ENCODE results near the gene TNFRSF4.

DNA sequence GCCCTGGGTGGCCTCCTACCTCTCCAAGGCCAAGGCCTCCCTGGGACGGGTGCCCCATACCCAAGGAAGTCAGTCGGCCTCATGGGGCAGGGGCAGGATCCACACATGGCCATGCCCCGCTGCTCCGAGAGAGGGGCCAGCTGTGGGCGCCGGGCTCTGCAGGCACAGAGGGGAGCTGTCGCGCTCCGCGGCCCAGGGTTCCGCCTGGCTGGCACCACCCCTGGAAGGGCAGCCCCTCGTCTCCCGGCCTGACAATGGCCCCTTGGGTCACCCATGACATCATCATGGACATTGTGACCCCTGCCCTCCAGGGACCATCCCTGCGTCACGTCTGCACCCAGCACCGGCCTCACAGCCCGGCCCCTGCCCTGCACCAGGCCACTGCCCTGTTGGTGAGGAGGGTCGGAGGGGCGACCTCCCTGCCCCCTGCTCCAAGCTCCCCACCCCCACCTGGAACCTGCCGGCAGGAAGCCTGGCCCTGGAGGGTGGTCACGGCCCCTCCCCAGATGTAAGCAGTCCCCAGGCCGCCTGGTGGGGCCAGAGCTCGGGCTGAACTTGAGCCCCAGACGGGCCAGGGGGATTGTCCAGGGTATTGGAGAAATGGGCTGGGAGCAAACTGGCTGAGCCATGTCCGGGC lies 34.5 kb downstream of the TNFRSF4 start:
- no peak for TF ChIP-seq POLR2AphosphoS5 (IDR thresholded peaks at IDR 0.05; ENCODE audit: low read depth, low read length)
- TF ChIP-seq, protein P1, sequence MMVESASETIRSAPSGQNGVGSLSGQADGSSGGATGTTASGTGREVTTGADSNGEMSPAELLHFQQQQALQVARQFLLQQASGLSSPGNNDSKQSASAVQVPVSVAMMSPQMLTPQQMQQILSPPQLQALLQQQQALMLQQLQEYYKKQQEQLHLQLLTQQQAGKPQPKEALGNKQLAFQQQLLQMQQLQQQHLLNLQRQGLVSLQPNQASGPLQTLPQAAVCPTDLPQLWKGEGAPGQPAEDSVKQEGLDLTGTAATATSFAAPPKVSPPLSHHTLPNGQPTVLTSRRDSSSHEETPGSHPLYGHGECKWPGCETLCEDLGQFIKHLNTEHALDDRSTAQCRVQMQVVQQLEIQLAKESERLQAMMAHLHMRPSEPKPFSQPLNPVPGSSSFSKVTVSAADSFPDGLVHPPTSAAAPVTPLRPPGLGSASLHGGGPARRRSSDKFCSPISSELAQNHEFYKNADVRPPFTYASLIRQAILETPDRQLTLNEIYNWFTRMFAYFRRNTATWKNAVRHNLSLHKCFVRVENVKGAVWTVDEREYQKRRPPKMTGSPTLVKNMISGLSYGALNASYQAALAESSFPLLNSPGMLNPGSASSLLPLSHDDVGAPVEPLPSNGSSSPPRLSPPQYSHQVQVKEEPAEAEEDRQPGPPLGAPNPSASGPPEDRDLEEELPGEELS (CRISPR knock-in tag; IDR thresholded peaks at IDR 0.05): no peak
- no peak for TF ChIP-seq POLR2AphosphoS2 (IDR thresholded peaks at IDR 0.05; ENCODE audit: low read depth, low read length)
- no peak for TF ChIP-seq ZNF274 (CRISPR knock-in tag; IDR thresholded peaks at IDR 0.05)
- TF ChIP-seq, protein P2, sequence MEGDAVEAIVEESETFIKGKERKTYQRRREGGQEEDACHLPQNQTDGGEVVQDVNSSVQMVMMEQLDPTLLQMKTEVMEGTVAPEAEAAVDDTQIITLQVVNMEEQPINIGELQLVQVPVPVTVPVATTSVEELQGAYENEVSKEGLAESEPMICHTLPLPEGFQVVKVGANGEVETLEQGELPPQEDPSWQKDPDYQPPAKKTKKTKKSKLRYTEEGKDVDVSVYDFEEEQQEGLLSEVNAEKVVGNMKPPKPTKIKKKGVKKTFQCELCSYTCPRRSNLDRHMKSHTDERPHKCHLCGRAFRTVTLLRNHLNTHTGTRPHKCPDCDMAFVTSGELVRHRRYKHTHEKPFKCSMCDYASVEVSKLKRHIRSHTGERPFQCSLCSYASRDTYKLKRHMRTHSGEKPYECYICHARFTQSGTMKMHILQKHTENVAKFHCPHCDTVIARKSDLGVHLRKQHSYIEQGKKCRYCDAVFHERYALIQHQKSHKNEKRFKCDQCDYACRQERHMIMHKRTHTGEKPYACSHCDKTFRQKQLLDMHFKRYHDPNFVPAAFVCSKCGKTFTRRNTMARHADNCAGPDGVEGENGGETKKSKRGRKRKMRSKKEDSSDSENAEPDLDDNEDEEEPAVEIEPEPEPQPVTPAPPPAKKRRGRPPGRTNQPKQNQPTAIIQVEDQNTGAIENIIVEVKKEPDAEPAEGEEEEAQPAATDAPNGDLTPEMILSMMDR (CRISPR knock-in tag; IDR thresholded peaks at IDR 0.05): 0 out of 2 replicates have a peak, but pooled peaks have one; percentile 15
